ENCODE data around the gene ZCCHC14.

Gene ZCCHC14

GRCh38 chr16:87472935-87473334 is 19.9 kb downstream of the ZCCHC14 start:
- TF ChIP-seq CTCF (IDR thresholded peaks at IDR 0.05; ENCODE audit: borderline replicate concordance, insufficient read depth, low read depth, low read length), result no peak
- no peak overlapping the region for H3K4me3 ChIP-seq (ENCODE audit: low read depth, low read length)

- no peak overlapping the region for H3K4me3 ChIP-seq (ENCODE audit: low read depth, low read length)
- no peak for TF ChIP-seq CTCF (IDR thresholded peaks at IDR 0.05; ENCODE audit: borderline replicate concordance, insufficient read depth, low read depth, low read length)
Measured at GRCh38 chr16:87472142-87472778, 20.6 kb downstream of the ZCCHC14 start.

- H3K4me3 ChIP-seq (ENCODE audit: low read depth, low read length), result no peak overlapping the region
- no peak for TF ChIP-seq CTCF (IDR thresholded peaks at IDR 0.05; ENCODE audit: borderline replicate concordance, insufficient read depth, low read depth, low read length)
Measured at GRCh38 chr16:87471278-87472141, 21.3 kb downstream of the ZCCHC14 start.

- no peak overlapping the region for H3K4me3 ChIP-seq (ENCODE audit: low read depth, low read length)
- no peak for TF ChIP-seq CTCF (IDR thresholded peaks at IDR 0.05; ENCODE audit: borderline replicate concordance, insufficient read depth, low read depth, low read length)
Measured at GRCh38 chr16:87470332-87470731, 22.5 kb downstream of the ZCCHC14 start.

GRCh38 chr16:87469169-87469568 is 23.7 kb downstream of the ZCCHC14 start:
- no peak overlapping the region for H3K4me3 ChIP-seq (ENCODE audit: low read depth, low read length)
- TF ChIP-seq CTCF (IDR thresholded peaks at IDR 0.05; ENCODE audit: borderline replicate concordance, insufficient read depth, low read depth, low read length), result no peak

- H3K4me3 ChIP-seq (ENCODE audit: low read depth, low read length), result no peak overlapping the region
- no peak for TF ChIP-seq CTCF (IDR thresholded peaks at IDR 0.05; ENCODE audit: borderline replicate concordance, insufficient read depth, low read depth, low read length)
Measured at GRCh38 chr16:87468550-87468949, 24.3 kb downstream of the ZCCHC14 start.
